Measurements from ENCODE around the gene STK32B. TPM values are rescaled to one million over a fixed set of nuclear protein-coding genes. Genes with fewer than 3 reads are reported as not detected.

STK32B gene
- total and polyA plus RNA-seq, 2 of the 8 experiments (the other 6 are each of a cell fraction or from before 2014, with no cell fraction given) = 2.3 to 2.5 TPM

- no peak for TF ChIP-seq CHD7 (IDR thresholded peaks at IDR 0.05; ENCODE audit: insufficient replicate concordance, low read length)
- TF ChIP-seq FOSL1 (IDR thresholded peaks at IDR 0.05; ENCODE audit: insufficient read depth, low read depth, low read length) = no peak
- no peak for TF ChIP-seq CTCF (IDR thresholded peaks at IDR 0.05; ENCODE audit: control extremely low read depth in 1 of 3, insufficient read depth in 1 of 3, low read depth in 1 of 3, low read length in 3 of 3)
- no peak for TF ChIP-seq CBX8 (IDR thresholded peaks at IDR 0.05; ENCODE audit: borderline replicate concordance, low read depth, low read length)
- no peak for TF ChIP-seq SUZ12 (IDR thresholded peaks at IDR 0.05; ENCODE audit: low read length)
- TF ChIP-seq BCL11A (IDR thresholded peaks at IDR 0.05; ENCODE audit: low read depth in 2 of 2, low read length in 2 of 2) = no peak
- TF ChIP-seq SRF (IDR thresholded peaks at IDR 0.05; ENCODE audit: low read depth, low read length) = no peak
These were observed 37.1 kb upstream of the STK32B start (continued) for GRCh38 chr4:5014007-5014682.

Data from H1 (cell line).